HCT116 (cell line): Measurements from ENCODE around the gene TMEM129. TPM values are rescaled to one million over a fixed set of nuclear protein-coding genes. Genes with fewer than 3 reads are reported as not detected.
A peak's percentile ranks its signal among the peaks of the same experiment; 100 is the strongest.

Experiments
- ATAC-seq: fragments of 200-7000 bp; cut with Tn5 transposase; 2 replicates; pipeline ENCODE4 v1.9.1; 2020; ENCODE audit warnings: mild to moderate bottlenecking, moderate library complexity
- BruUV-seq: library from RNA; stranded (reverse); fragments of 400-500 nt; replicated peaks from 2 replicates; lab custom pipeline; 2021; lab: Mats Ljungman, UMichigan
- CTCF ChIA-PET: fragments of 300-600 bp; sonication (Branson Sonifier 250); formaldehyde crosslinking; loops from one replicate; lab custom pipeline; 2021; ENCODE audit warnings: antibody characterized with exemption; lab: Charles Lee
- POLR2A ChIA-PET: fragments of 300-600, 350-600 bp; sonication (Branson Sonifier 250); formaldehyde crosslinking; loops from one replicate; lab custom pipeline; 2021; ENCODE audit warnings: antibody characterized with exemption; lab: Charles Lee
- RAD21 ChIA-PET, 2 experiments: fragments of 300-600 bp; sonication (Branson Sonifier 250); formaldehyde crosslinking; loops; one replicate each; lab custom pipeline; 2023; ENCODE audit warnings: low total read pairs in 2 of 2; ENCODE audit not compliant: uncharacterized antibody in 2 of 2, unreplicated experiment in 2 of 2, low non-redundant PET in 1 of 2; lab: Charles Lee
- DNase-seq: peaks from one replicate; pipeline ENCODE4 v3.0.0-alpha.2; 2010; ENCODE audit warnings: low read depth, low spot score
- H2AFZ ChIP-seq: fragments of 200-600 bp; shearing (Covaris generic), sonication (generic); 2 replicates; pipeline ENCODE4 v1.6.1; 2017; ENCODE audit warnings: low read depth, mixed run types, mixed read lengths, antibody characterized with exemption, low read length; ENCODE audit not compliant: poor library complexity, severe bottlenecking
- H3K27ac ChIP-seq: 2 replicates; pipeline ENCODE4 v1.5.1; 2012; ENCODE audit warnings: low read depth, low read length
- H3K27me3 ChIP-seq: fragments of 200-600 bp; sonication (generic); 2 replicates; pipeline ENCODE4 v1.6.1; 2016; ENCODE audit warnings: mixed run types, low read length, mixed read lengths; ENCODE audit not compliant: insufficient read depth
- H3K36me3 ChIP-seq, 2 experiments: fragments of 200-500 bp in 1 of 2; fragments of 200-600 bp in 1 of 2; sonication (Bioruptor generic) in 1 of 2; sonication (generic) in 1 of 2; 2 replicates each; pipeline versions ENCODE4 v1.5.1 to v1.6.1; 2014 to 2016; ENCODE audit warnings: low read length in 2 of 2, inconsistent platforms in 1 of 2, mixed read lengths in 1 of 2, mixed run types in 1 of 2; ENCODE audit not compliant: insufficient read depth in 2 of 2, control insufficient read depth in 1 of 2
- H3K4me1 ChIP-seq, 2 experiments: fragments of 200-600 bp in 1 of 2; sonication (generic) in 1 of 2; 2 replicates each; pipeline versions ENCODE4 v1.5.1 to v1.6.1; 2012 to 2017; ENCODE audit warnings: low read length in 2 of 2, inconsistent platforms in 1 of 2, mild to moderate bottlenecking in 1 of 2, mixed read lengths in 1 of 2, mixed run types in 1 of 2, moderate library complexity in 1 of 2; ENCODE audit not compliant: insufficient read depth in 2 of 2, control insufficient read depth in 1 of 2
- H3K4me2 ChIP-seq: fragments of 200-600 bp; sonication (generic); 2 replicates; pipeline ENCODE4 v1.6.1; 2017; ENCODE audit warnings: mixed run types, low read length, mixed read lengths
- H3K4me3 ChIP-seq, 2 experiments: fragments of 200-600 bp in 1 of 2; sonication (generic) in 1 of 2; replicated peaks in 1 of 2; 2 replicates each; pipeline ENCODE4 v1.5.1; 2011 to 2016; ENCODE audit warnings: low read length in 2 of 2, control low read depth in 1 of 2, low read depth in 1 of 2, mild to moderate bottlenecking in 1 of 2, mixed read lengths in 1 of 2, mixed run types in 1 of 2
- H3K79me2 ChIP-seq: fragments of 200-600 bp; sonication (generic); 2 replicates; pipeline ENCODE4 v1.6.1; 2017; ENCODE audit warnings: mild to moderate bottlenecking, mixed run types, low read length, moderate library complexity, mixed read lengths; ENCODE audit not compliant: insufficient read depth
- H3K9ac ChIP-seq: fragments of 200-600 bp; sonication (generic); 2 replicates; pipeline ENCODE4 v1.6.1; 2016; ENCODE audit warnings: low read length, mixed read lengths
- H3K9me2 ChIP-seq: fragments of 200-600 bp; sonication (generic), shearing (Covaris generic); 2 replicates; pipeline ENCODE4 v1.6.1; 2017; ENCODE audit warnings: mixed run types, mild to moderate bottlenecking, moderate library complexity; ENCODE audit not compliant: insufficient read depth
- H3K9me3 ChIP-seq, 2 experiments: fragments of 200-500 bp in 1 of 2; fragments of 200-600 bp in 1 of 2; sonication (Bioruptor generic) in 1 of 2; sonication (generic) in 1 of 2; 2 replicates each; pipeline ENCODE4 v1.6.1; 2014 to 2017; ENCODE audit warnings: low read length in 2 of 2, mixed read lengths in 2 of 2, inconsistent platforms in 1 of 2, low read depth in 1 of 2, mild to moderate bottlenecking in 1 of 2, mixed run types in 1 of 2, moderate library complexity in 1 of 2; ENCODE audit not compliant: control insufficient read depth in 1 of 2, insufficient read depth in 1 of 2
- H4K20me1 ChIP-seq: fragments of 200-600 bp; sonication (generic), shearing (Covaris generic); 2 replicates; pipeline ENCODE4 v1.6.1; 2017; ENCODE audit warnings: mixed run types, mild to moderate bottlenecking, moderate library complexity; ENCODE audit not compliant: insufficient read depth
- ATF3 ChIP-seq: IDR thresholded peaks from 2 replicates; pipeline ENCODE4 v1.6.1; 2012
- CBX3 ChIP-seq: IDR thresholded peaks from 2 replicates; pipeline ENCODE4 v1.6.1; 2012; ENCODE audit warnings: low read depth
- CTCF ChIP-seq, 3 experiments: fragments of 200-600 bp in 1 of 3; sonication (generic) in 1 of 3; IDR thresholded peaks in 2 of 3; conservative IDR thresholded peaks in 1 of 3; 2 replicates each; pipeline ENCODE4 v1.5.1; 2012 to 2017; ENCODE audit warnings: low read depth in 2 of 3, low read length in 2 of 3, antibody characterized with exemption in 1 of 3, borderline replicate concordance in 1 of 3, control low read depth in 1 of 3, mild to moderate bottlenecking in 1 of 3, mixed read lengths in 1 of 3, mixed run types in 1 of 3, moderate library complexity in 1 of 3; ENCODE audit not compliant: insufficient read depth in 1 of 3
- JUND ChIP-seq: IDR thresholded peaks from 2 replicates; pipeline ENCODE4 v1.6.1; 2012
- MAX ChIP-seq: IDR thresholded peaks from 2 replicates; pipeline ENCODE4 v1.6.1; 2012
- POLR2A ChIP-seq: IDR thresholded peaks from 2 replicates; pipeline ENCODE4 v1.7.0; 2011; ENCODE audit warnings: borderline replicate concordance; ENCODE audit not compliant: insufficient read depth, insufficient read length; ENCODE audit errors: extremely low read depth
- POLR2AphosphoS5 ChIP-seq: IDR thresholded peaks from 2 replicates; pipeline ENCODE4 v1.6.1; 2011; ENCODE audit warnings: mild to moderate bottlenecking, low read depth, low read length, moderate library complexity
- RAD21 ChIP-seq: IDR thresholded peaks from 2 replicates; pipeline ENCODE4 v1.6.1; 2012; ENCODE audit warnings: low read depth, mild to moderate bottlenecking
- SP1 ChIP-seq: IDR thresholded peaks from 2 replicates; pipeline ENCODE4 v1.6.1; 2012; ENCODE audit warnings: low read depth
- TCF7L2 ChIP-seq: IDR thresholded peaks from 2 replicates; pipeline ENCODE4 v1.7.0; 2011; ENCODE audit warnings: borderline replicate concordance, inconsistent platforms; ENCODE audit not compliant: insufficient read depth, insufficient read length; ENCODE audit errors: extremely low read depth
- YY1 ChIP-seq: IDR thresholded peaks from 2 replicates; pipeline ENCODE4 v1.6.1; 2011; ENCODE audit warnings: low read length, low read depth, moderate library complexity, mild to moderate bottlenecking; ENCODE audit not compliant: insufficient replicate concordance; ENCODE audit errors: extremely low read depth
- ZFX ChIP-seq: fragments of 450-650 bp; IDR thresholded peaks from 2 replicates; pipeline ENCODE4 v1.6.1; 2017
- ZNF274 ChIP-seq: fragments of 200-500 bp; sonication (Bioruptor generic); IDR thresholded peaks from 2 replicates; pipeline ENCODE4 v1.6.1; 2014; ENCODE audit warnings: mild to moderate bottlenecking, low read depth, low read length, inconsistent platforms
- intact Hi-C: fragments of 100-400 bp; cut with micrococcal nuclease; formaldehyde crosslinking; loops from 2 replicates; pipeline ENCODE4 v1.10.0; 2022
- total RNA-seq: library from RNA; stranded (reverse); gene quantifications from one replicate; pipeline ENCODE4 v1.2.1, GENCODE V29; 2021; ENCODE audit not compliant: unreplicated experiment

The TMEM129 gene
- total RNA-seq, 1 experiment from 2014 or later, result 29.4 TPM

GRCh38 chr4:1721666-1722550 is 785 bp upstream of the TMEM129 start:
- CTCF ChIA-PET, result interaction anchor here (1.0 to 2.7 kb wide), 3 partner anchors 26 to 84 kb away, joined by 3 to 15 read pairs (median 4); no protein-coding TSS in a partner anchor
- intact Hi-C loops, result no loop called here
- TF ChIP-seq ZFX (peak; percentile 42; the same call in 1 of the 2 replicates), ATF3 (no peak)

GRCh38 chr4:1720163-1720983 is 750 bp downstream of the TMEM129 start:
- peak overlapping the region; percentile 97 for H3K27ac ChIP-seq
- BruUV-seq, result no TSS peak
- no peak for TF ChIP-seq SP1
- TF ChIP-seq POLR2AphosphoS5, result peak; percentile 55; the same call in 1 of the 2 replicates
- no peak for TF ChIP-seq CTCF (IDR thresholded peaks at IDR 0.05 in 2 of 3, conservative IDR thresholded peaks at IDR 0.05 in 1 of 3; ENCODE audit: borderline replicate concordance in 1 of 3, insufficient read depth in 1 of 3, low read depth in 2 of 3, low read length in 2 of 3)
- no peak for TF ChIP-seq RAD21
- no peak for TF ChIP-seq TCF7L2
- TF ChIP-seq CBX3, result no peak
- TF ChIP-seq YY1, result no peak
- no peak for TF ChIP-seq ZNF274
- TF ChIP-seq POLR2A, result no peak
- TF ChIP-seq JUND, result no peak
- no peak for TF ChIP-seq ATF3
- no peak for TF ChIP-seq MAX

More at GRCh38 chr4:1721666-1722550, 785 bp upstream of the TMEM129 start:
- H3K4me1 ChIP-seq, result peaks cover 12 to 36% of the 10 kb centered on the region in 2 experiments
- no peaks in the 10 kb centered on the region for H3K9me2 ChIP-seq
- H3K27ac ChIP-seq, result peak overlapping the region; percentile 87
- H3K9ac ChIP-seq, result peak overlapping the region; percentile 98
- peak overlapping the region; percentile 94 to 96 for H3K4me3 ChIP-seq
- H3K36me3 ChIP-seq, result peaks cover 6 to 38% of the 10 kb centered on the region in 2 experiments; a peak in 2 of 4 replicates
- BruUV-seq, result no TSS peak
- POLR2A ChIA-PET, result interaction anchor here (0.8 to 1.7 kb wide), 3 partner anchors 9 to 12 kb away, joined by 3 to 19 read pairs (median 3); partner anchors contain the start of gene SLBP
- DNase-seq, result no peak
- peak; percentile 15 for ATAC-seq
- no peaks in the 10 kb centered on the region for H3K9me3 ChIP-seq
- peaks cover 86% of the 10 kb centered on the region for H3K79me2 ChIP-seq
- RAD21 ChIA-PET, result interaction anchor here in 1 of 2 experiments (0.6 kb wide), 1 partner anchor 468 kb away, joined by 3 read pairs; no protein-coding TSS in a partner anchor
- H3K27me3 ChIP-seq, result no peaks in the 10 kb centered on the region
- H2AFZ ChIP-seq, result no peak overlapping the region
- H3K4me2 ChIP-seq, result peak overlapping the region; percentile 94
- no peaks in the 10 kb centered on the region; the same call in 1 of the 2 replicates for H4K20me1 ChIP-seq

More at GRCh38 chr4:1720163-1720983, 750 bp downstream of the TMEM129 start:
- H2AFZ ChIP-seq, result no peak overlapping the region
- ChIA-PET RAD21 (no interaction called here), POLR2A (interaction anchor here (0.6 to 1.7 kb wide), 2 partner anchors 8 to 27 kb away, joined by 3 to 19 read pairs; partner anchors contain the start of gene SLBP), CTCF (interaction anchor here (1.0 to 2.7 kb wide), 3 partner anchors 27 to 86 kb away, joined by 3 to 15 read pairs (median 4); no protein-coding TSS in a partner anchor)
- H3K4me3 ChIP-seq, result peak overlapping the region; percentile 91 to 96
- peak overlapping the region; percentile 99 for H3K4me2 ChIP-seq
- no peaks in the 10 kb centered on the region for H3K9me2 ChIP-seq
- DNase-seq, result no peak
- peak; percentile 9 for ATAC-seq
- H3K4me1 ChIP-seq, result peaks cover 10 to 22% of the 10 kb centered on the region in 2 experiments
- peaks cover 82% of the 10 kb centered on the region for H3K79me2 ChIP-seq
- H3K36me3 ChIP-seq, result peaks cover 6 to 25% of the 10 kb centered on the region in 2 experiments; a peak in 2 of 4 replicates
- H3K9me3 ChIP-seq, result no peaks in the 10 kb centered on the region
- intact Hi-C loops, result no loop called here
- peak overlapping the region; percentile 91 for H3K9ac ChIP-seq
- H3K27me3 ChIP-seq, result no peaks in the 10 kb centered on the region
- H4K20me1 ChIP-seq, result peaks cover under 1% of the 10 kb centered on the region; the same call in 1 of the 2 replicates
